RKO (cell line): ENCODE data around the gene KIF12.

Experiments
- DNase-seq: peaks from one replicate; pipeline ENCODE4 v3.0.0-alpha.2; 2016; ENCODE audit warnings: low spot score

KIF12 gene

DNA sequence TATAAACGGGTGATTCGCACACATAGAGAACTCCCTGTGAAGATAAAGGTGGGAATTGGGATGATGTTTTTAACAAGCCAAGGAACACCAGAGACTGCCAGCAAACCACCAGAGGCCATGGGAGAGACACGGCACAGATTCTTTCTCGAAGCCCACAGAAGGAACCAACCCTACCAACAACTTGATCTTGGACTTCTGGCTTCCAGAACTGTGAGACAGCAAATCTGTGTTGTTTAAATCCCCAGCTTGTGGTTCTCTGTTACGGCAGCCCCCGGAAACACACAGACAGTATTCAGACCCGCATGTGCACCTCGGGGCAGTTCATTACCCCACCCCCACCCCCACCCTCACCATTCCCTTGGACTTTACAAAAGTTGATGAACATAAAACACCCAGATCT, 33.8 kb downstream of the KIF12 start:
- DNase-seq: no peak

DNA sequence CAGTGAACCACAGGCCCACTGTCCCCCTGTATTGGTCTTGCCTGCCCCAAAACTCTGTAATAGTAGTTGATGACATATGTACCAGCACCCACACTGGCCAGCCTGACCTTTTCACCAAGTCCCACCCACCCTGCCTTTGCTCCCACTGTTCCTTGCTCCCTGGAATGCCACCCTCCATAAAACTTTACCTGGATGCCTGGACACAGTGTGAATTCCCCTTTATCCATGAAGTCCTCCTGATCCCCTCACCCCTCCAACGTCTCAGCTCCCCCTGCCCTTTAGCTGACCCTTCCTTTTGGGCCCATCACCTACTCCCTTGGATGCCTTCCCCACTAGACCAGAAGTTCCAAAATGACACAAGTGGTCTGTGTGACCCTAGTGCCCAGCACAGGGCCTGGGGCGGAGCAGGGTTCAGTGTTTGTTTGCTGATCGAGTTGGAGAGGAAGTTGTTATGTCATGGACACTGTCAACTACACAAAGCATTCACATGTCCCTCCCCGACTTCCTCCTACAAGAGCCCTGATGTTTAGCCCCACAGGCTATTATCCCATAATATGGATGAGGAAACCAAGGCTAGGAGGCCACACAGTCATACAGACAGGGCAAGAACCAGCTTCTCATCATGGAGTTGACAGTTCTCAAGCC, 37.1 kb downstream of the KIF12 start:
- DNase-seq: no peak

DNA sequence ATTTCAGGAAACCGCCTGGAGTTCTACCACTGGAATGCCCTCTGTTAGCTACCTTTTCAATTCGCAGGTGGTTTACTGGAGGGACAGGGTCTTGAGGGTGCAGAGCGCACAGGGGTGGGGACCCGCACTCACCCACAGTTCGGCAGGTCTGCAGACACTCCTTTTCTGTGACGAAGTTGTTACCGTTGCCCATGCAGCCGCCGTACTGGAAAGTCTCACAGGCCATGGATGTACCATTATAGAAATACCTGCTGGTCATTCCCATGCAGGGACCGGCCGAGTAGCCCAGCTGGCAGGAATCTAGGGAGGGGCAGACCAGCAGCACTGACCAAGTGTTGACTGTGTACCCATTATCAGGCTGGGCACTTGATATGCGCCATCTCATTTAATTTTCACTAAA, 37.8 kb downstream of the KIF12 start:
- no peak for DNase-seq

DNA sequence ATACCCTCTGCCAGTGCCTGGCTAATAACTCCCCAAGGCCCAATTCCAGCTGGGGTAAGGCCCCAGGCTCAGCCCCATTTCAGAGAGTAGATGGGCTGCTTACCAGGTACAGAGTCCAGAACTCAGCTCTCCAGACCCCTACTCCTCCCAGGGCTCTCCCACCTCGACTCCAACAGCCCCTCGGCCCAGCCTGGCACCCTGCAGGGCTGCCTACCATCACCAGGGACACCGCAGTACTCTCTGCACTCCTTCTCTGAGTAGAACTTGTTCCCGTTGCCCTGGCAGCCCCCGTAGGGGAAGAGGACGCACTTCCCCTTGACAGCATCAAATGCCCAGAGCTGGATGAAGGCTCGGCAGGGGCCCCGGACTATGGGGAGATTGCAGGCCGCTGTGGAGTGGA, 38.4 kb downstream of the KIF12 start:
- DNase-seq: no peak

DNA sequence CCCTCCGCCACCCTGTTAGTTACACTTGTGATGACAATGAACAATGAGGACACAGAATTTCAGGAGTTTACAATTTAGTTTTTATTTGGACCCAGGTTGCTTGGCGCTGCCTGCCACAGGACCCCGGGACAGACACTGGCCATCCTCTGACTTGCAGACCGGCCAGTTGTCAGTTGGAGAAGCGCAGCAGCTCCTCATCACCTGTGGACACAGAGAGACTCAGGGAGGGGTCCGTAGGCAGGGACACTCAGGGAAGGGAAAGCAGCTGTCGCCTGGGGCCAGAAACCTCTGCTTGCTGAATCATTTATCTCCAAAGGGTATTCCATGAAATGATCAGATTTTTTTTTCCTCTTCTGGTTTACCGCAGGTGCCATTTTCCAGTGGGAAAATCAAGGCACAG, 39.0 kb downstream of the KIF12 start:
- DNase-seq: no peak

DNA sequence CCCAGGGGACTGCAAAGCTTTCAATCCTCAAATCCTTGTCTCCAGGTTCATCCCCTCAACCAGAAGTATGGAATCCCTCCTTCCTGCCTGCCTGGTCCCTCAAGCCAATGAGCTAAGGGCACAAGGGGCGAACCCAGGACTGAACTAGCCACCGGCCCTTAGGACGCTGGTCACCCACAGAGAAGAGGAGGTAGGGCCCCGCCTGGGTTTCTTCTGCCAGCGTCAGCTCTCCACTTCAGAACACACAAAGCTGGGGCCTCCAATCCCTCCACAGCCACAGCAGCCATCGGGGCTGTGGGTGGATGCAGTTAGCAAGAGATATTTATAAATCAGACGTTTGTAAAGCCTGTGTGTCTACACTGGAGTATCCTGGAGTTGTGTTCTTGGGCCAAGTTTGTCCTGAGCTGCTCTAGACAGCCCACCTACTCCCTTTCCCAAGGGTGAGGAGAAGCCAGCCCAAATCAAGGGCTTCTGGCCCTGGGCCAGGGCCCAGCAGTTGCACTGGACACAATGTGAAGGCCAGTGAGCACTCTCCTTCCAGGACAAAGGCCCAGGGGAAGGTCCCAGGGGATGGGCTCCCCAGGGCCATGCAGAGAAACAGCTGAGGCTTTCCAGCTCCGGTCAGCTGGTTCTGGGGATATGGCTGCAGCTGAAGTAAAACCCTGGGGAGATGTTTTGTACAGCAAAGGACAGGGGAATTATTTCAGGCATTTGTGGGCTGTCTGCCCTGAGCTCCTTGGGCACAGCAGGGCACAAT, 39.9 kb downstream of the KIF12 start:
- DNase-seq: no peak

DNA sequence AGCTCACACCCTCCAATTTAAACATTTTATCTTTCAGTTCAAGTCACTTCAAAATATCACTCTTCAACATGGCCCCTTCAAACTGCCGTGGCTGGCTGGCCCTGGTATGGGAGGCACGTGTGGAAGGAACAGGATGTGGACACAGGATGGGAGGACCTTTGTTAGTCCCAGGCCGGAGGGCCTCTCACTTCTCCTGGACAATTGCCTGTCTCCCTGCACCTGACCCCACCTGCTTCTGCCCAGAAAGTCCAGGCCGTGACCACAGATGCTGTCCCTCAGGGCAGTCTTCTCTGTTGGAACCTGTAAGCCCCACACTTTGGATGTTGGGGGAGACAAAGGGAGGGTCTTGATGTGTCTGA, 40.4 kb downstream of the KIF12 start:
- DNase-seq: no peak

DNA sequence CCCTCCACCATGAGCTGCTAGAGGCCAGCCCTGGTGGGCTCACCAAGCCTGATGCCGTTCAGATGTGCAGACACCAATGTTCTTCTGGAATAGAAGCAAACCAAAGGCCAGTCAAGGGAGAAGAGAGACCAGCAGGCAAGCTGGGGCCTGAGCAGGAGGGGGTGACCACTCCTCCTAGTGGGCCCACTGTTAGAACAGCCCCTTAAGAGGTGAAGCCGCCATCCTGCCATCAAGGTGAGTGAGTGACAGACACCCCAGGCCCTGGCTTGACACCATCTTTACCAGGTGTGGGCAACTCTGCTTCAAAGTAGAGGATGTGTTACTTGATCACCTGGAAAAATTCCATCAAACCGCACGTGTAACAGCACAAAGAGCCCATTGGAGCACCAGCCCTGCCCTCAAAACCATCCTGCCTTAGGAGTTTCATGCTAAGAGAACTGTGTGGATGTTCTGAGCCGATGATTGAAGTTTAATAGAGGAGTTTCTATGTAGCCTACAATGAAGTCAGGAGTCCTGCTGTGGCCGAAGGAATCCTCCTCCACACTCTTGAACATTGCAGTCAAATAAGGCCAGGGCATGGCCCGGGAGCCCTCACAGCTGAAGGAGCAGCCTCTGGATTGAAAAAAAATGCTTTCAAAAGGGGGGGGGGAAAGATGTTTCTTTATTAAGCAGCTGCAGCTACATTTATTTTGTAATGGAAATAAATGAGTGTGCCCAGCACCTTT, 41.8 kb downstream of the KIF12 start:
- no peak for DNase-seq

DNA sequence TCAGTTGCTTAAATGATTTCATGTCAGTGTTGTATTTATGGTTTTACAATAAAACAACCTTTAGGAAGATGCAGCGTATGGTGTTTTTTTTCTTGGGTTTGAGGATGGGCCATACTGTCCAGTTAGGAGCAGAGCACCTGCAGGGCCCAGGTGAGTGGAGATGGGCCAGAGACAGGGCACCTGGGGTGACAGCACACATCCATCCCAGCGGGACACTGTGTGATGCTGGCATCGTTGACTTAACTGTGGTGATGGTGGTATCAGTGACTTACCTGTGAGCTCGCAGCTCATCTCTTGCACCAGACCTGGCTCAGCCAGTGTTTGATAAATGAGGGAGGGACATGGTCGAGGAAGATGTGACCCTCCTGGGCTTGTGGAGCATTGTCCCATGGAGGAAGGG, 42.6 kb downstream of the KIF12 start:
- no peak for DNase-seq

DNA sequence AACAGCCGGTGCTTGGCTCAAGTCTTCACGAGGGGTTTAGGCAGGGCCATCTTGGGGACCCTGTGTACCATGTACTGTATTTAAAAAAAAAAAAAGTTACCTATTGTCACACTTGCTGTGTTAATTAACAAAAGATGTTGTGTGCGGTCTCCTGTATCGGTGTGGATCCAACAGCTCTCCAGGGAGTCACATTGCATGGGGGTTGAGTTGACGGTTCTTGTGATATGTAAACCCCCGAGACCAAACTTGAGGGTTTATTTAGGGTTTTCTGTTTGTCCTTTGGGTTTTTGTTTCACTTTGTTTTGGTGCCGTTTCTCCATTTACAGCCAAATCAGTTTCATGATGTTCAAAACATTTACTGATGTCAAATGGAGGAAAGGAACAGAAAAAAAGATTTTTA, 43.2 kb downstream of the KIF12 start:
- DNase-seq: no peak

DNA sequence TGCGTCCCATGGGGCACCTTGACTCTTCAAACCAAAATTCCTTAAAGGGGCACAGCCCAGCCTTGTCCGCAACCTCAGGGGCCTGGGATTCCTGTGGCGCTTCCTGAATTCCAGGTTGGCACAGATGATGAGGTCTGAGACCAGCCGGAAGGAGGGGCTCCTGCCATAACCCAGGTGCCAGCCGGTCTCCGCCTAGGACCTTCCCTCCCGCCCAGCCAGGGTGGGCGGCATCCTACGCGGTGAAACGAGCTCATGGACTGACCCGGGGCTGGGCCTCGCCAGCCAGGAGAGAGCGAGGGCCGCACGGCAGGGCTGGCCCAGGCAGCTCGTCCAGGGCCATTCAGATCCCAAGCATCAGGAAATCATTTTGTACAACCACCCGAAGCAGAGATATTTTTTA, 44.0 kb downstream of the KIF12 start:
- no peak for DNase-seq

DNA sequence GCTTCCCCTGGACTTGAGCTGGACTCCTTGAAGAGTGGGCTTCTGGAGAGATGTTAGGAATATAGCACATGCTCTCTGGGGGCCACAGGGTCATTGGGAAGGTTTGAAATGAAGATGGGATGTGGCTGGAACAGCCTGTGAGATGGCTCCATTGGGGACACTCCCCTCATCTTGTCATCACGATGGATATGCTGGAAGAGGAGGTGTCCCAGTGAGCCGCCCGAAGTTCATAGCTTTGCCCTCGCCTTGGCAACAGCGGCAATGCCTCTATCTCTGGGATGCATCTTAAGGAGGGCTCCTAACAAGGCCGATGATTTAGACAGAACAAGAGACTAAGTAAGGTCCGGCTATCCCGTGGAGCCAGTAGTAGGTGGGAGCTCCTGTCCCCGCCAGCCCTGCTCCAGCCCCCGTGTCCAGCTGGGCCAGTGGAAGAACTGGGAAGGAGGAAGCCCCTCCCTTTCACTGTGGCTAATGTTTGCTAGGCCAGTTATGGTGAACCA, 44.9 kb downstream of the KIF12 start:
- no peak for DNase-seq

DNA sequence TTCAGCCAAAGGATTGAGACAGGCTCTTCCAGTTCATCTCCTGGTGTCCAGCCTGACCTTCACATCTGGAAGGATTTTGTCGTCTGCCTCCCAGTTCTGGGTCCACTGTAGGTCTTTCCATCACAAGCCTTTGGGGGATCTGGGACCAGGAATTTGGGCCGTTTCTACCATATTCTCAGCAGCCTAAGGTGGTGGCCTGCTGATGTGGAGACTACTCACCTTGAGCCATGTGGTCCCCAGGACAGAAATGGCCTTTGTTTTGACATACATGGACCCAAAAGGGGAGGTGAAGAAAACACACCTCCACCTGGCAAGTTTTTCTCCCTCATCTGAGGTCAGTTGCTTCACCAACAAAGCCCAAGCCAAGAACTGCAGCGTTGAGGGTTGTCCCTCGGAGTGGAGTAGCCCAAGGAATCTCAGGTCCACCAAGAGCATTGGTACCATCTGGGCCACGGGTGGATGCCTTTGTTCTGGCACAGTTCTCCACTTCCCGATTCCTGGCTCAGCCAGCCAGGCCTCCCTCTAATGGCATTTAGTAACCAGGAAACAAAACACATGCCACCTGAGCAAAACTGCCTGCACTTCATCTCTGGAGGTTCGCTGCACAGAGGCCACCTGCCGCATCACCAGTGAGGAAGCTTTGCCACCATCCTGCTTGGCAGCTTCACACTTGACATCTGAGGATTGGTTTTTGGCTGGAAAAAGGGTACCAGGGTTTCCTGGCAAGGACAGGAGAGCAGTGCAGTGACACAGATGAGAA, 45.7 kb downstream of the KIF12 start:
- DNase-seq: no peak

DNA sequence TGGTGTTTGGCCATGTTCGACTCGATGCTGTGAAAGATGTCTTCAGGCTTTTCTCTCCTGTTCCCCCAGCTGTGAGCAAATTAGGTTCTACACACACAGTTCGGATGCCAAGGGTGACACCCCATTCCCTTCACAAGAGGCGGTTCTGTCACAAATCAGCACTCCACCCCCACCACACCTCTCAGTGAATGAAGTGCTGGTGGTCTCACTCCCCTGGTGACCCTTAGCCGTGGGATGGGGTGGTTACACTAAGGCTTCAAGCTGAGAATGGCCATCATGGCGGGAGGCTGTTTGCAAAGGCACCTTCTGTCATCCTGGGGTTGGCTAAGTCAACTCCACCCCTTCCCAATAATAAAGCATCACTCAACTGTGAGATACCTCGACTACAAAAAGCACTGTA, 47.4 kb downstream of the KIF12 start:
- DNase-seq: no peak

DNA sequence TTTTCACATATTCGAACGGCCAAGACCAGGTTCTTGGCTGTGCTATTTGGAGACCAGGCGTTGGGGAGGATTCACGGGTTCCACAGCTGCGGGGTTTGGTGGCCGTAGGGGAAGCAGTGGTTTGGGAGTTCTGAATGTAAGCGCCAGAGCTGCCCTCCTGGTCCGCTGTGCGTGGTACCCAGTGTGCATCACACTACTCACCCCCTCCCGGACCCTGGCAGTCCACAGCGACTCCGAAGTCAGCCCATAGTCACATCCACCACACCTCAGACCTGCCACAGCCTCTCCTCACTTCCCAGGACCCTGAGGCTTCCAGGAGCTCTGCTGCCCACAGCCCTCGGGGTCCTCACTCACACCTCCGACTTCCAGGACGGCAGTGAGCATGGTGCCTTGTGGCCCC, 47.8 kb downstream of the KIF12 start:
- no peak for DNase-seq

DNA sequence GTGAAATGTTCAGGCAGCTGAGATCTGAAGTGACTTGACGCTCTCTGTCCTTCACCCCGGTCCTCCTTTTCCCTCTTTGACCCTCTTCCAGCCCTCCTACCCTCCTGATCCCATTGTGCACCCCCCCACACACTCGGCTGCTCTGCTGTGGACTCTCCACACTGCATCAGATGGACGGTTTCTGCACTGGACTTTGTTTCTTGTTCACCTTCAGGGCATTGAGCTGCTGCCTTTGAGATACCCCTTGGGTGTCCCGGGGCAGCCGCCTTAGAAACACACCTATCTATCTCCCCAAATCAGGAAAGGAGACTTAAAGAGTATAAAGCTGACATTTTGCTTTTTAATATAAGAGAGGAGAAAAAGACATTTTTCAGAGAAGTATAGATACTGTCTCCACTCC, 48.4 kb downstream of the KIF12 start:
- no peak for DNase-seq

DNA sequence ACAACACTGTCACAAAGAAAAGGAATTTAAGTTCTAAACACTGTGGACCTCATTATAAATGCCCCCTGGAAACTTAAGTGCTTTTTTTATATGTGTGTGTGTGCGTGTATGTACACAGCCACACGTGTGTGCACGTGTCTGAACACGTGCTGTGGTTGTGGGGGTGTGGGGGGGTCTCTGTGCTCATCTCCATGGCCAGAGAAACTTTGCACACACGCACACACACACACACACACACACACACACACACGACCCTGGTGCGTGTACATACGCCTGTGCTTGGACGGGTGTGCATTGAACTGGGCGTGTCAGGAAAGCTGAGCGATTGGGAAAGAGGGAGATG, 48.9 kb downstream of the KIF12 start:
- DNase-seq: no peak

DNA sequence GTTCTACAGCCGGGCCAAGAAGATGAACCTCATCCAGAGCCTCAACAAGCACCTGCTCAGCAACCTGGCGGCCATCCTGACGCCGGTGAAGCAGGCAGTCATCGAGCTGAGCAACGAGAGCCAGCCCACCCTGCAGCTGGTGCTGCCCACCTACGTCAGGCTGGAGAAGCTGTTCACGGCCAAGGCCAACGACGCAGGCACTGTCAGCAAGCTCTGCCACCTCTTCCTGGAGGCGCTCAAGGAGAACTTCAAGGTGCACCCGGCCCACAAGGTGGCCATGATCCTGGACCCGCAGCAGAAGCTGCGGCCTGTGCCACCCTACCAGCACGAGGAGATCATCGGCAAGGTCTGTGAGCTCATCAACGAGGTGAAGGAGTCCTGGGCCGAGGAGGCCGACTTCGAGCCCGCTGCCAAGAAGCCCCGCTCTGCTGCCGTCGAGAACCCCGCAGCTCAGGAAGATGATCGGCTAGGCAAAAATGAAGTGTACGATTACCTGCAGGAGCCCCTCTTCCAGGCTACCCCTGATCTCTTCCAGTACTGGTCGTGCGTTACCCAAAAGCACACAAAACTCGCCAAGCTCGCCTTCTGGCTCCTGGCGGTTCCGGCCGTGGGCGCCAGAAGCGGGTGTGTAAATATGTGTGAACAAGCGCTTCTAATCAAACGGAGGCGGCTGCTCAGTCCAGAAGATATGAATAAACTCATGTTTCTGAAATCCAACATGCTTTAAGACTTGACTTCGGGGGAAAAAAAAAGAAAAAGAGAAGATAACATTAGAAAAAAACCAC, 49.5 kb downstream of the KIF12 start:
- no peak for DNase-seq

DNA sequence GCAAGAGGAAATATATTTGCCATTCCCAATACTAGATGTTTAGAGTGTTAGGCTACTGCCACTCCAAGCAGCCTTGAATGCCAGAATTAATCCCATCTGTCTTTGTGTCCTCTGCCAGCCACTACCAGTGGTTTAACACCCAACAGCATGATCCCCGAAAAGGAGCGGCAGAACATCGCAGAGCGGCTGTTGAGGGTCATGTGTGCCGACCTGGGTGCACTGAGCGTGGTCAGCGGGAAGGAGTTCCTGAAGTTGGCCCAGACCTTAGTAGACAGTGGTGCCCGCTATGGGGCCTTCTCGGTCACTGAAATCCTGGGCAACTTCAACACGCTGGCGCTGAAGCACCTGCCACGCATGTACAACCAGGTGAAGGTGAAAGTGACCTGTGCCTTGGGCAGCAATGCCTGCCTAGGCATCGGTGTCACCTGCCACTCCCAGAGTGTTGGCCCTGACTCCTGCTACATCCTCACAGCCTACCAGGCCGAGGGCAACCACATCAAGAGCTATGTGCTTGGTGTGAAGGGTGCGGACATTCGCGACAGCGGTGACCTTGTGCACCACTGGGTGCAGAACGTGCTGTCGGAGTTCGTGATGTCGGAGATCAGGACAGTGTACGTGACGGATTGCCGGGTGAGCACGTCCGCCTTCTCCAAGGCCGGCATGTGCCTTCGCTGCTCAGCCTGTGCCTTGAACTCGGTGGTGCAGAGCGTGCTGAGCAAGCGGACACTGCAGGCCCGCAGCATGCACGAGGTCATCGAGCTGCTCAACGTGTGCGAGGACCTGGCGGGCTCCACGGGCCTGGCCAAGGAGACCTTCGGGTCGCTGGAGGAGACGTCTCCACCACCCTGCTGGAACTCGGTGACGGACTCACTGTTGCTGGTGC, 50.3 kb downstream of the KIF12 start:
- DNase-seq: no peak

DNA sequence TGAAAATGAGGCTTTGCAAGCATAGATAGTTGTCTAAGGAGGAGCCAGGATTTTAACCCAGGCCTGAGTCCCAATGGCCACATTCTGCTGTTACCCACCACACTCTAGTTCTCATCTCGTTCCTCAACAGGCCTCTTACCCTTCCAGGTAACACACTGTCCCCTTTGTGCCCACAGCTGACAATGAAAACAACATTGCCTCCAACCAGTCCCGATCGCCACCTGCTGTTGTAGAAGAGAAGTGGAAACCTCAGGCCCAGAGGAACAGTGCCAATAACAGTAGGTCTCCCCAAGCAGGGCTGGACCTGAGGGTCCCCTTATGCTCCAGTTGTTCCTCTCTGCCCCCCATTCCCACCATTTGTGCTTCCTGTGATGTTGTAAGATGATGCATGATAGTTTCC, 51.4 kb downstream of the KIF12 start:
- no peak for DNase-seq

DNA sequence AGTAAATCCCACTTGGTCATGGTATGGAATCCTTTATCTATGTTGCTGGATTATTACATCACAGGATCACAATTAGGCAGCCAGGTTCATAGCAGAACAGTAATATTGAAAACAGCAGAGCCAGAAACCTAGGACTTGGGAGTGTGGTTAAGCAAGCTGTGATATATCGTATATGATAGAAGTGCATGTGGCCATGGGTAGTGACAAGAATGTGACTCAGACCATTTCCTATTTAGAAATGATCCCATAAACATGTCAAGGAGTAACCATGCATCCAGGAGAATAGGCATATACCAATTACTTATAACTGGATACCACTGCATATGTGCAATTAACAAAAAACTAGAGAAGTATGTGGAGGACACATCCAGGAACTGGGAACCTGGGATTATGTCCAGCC, 52.2 kb downstream of the KIF12 start:
- no peak for DNase-seq
